Uterus (tissue), 4 donors: ENCODE data around the gene RIPOR3. TPM values are rescaled to one million over a fixed set of nuclear protein-coding genes. Genes with fewer than 3 reads are reported as not detected.

Experiments used
- DNase-seq, 2 donors: peaks; one replicate each; pipeline ENCODE4 v3.0.0-alpha.2; 2019 to 2020
- H3K27ac ChIP-seq, 2 donors: fragments of 200-600 bp; sonication (generic); 1 replicate in 1 of 2; 2 replicates in 1 of 2; pipeline ENCODE4 v1.5.1; 2016 to 2018
- H3K27me3 ChIP-seq, 2 donors: fragments of 200-600 bp; sonication (generic); one replicate each; pipeline ENCODE4 v1.5.1; 2018 to 2019; ENCODE audit warnings: control low read depth in 1 of 2
- H3K36me3 ChIP-seq, 2 donors: fragments of 200-600 bp; sonication (generic); one replicate each; pipeline ENCODE4 v1.5.1; 2019; ENCODE audit warnings: control low read depth in 1 of 2
- H3K4me1 ChIP-seq, 2 donors: fragments of 200-600 bp; sonication (generic); one replicate each; pipeline ENCODE4 v1.5.1; 2018 to 2019; ENCODE audit warnings: control low read depth in 1 of 2
- H3K4me3 ChIP-seq, 2 donors: fragments of 200-600 bp; sonication (generic); 1 replicate in 1 of 2; 2 replicates in 1 of 2; pipeline ENCODE4 v1.5.1; 2018 to 2019; ENCODE audit warnings: mild to moderate bottlenecking in 1 of 2
- H3K9me3 ChIP-seq, 2 donors: fragments of 200-600 bp; sonication (generic); one replicate each; pipeline ENCODE4 v1.5.1; 2019; ENCODE audit warnings: control low read depth in 1 of 2
- CTCF ChIP-seq, 4 experiments: fragments of 200-600 bp in 2 of 4; fragments of 450-650 bp in 2 of 4; sonication (generic) in 2 of 4; IDR thresholded peaks; one replicate each; pipeline ENCODE4 v1.5.1; 2016 to 2019; ENCODE audit warnings: antibody characterized with exemption in 4 of 4, mild to moderate bottlenecking in 2 of 4, moderate library complexity in 1 of 4
- POLR2A ChIP-seq, 2 donors: fragments of 450-650 bp; IDR thresholded peaks; one replicate each; pipeline ENCODE4 v1.6.1; 2016; ENCODE audit warnings: antibody characterized with exemption in 2 of 2, mild to moderate bottlenecking in 1 of 2, moderate library complexity in 1 of 2
- intact Hi-C: fragments of 100-400 bp; cut with DNase I; formaldehyde crosslinking; loops from one replicate; pipeline ENCODE4 v1.15.1; 2023; ENCODE audit warnings: low total_unique reads
- total RNA-seq, 4 donors: library from RNA; depleted of rRNA in 3 of 4; stranded (reverse); fragments of >200 nt in 3 of 4; gene quantifications; one replicate each; pipeline versions ENCODE4 v1.1.0 to v1.2.4, GENCODE V29; 2014 to 2023
- donor health status: DM: yes; HTN: yes; CAD: no.

Gene RIPOR3
- total RNA-seq, 4 donors from 2014 or later: 9.1 to 85.4 (median 17.8) TPM

GRCh38 chr20:50632236-50632635, 59.1 kb downstream of the RIPOR3 start:
- Histone ChIP-seq H3K9me3 (no peaks in the 10 kb centered on the region), H3K4me3 (no peak overlapping the region), H3K4me1 (peaks cover 0 to 10% of the 10 kb centered on the region in 2 donors), H3K27me3 (no peaks in the 10 kb centered on the region), H3K27ac (no peak overlapping the region), H3K36me3 (no peaks in the 10 kb centered on the region)
- no peak for TF ChIP-seq CTCF (IDR thresholded peaks at IDR 0.05)
- no peak for TF ChIP-seq POLR2A (IDR thresholded peaks at IDR 0.05)
- intact Hi-C loops: no loop called here
- no peak for DNase-seq

GRCh38 chr20:50630578-50631263, 60.6 kb downstream of the RIPOR3 start:
- Histone ChIP-seq H3K9me3 (no peaks in the 10 kb centered on the region), H3K27me3 (no peaks in the 10 kb centered on the region), H3K27ac (no peak overlapping the region), H3K4me3 (no peak overlapping the region), H3K4me1 (no peaks in the 10 kb centered on the region), H3K36me3 (no peaks in the 10 kb centered on the region)
- intact Hi-C loops: no loop called here
- TF ChIP-seq POLR2A (IDR thresholded peaks at IDR 0.05) (no peak), CTCF (IDR thresholded peaks at IDR 0.05) (no peak)
- DNase-seq: no peak

- H3K27ac ChIP-seq: peak overlapping the region in 1 of 2 donors; percentile 29
- no peaks in the 10 kb centered on the region for H3K9me3 ChIP-seq
- DNase-seq: no peak
- no peaks in the 10 kb centered on the region for H3K36me3 ChIP-seq
- no peaks in the 10 kb centered on the region for H3K4me1 ChIP-seq
- H3K4me3 ChIP-seq: no peak overlapping the region
- intact Hi-C loops: loop anchor here (10.0 kb wide), 2 partner anchors 85 to 115 kb away; no protein-coding TSS in a partner anchor
- H3K27me3 ChIP-seq: no peaks in the 10 kb centered on the region
- TF ChIP-seq CTCF (IDR thresholded peaks at IDR 0.05) (no peak), POLR2A (IDR thresholded peaks at IDR 0.05) (no peak)
Observed at GRCh38 chr20:50629670-50630045, 61.7 kb downstream of the RIPOR3 start.

- Histone ChIP-seq H3K4me3 (no peak overlapping the region), H3K4me1 (no peaks in the 10 kb centered on the region), H3K27me3 (no peaks in the 10 kb centered on the region), H3K36me3 (no peaks in the 10 kb centered on the region), H3K27ac (peak overlapping the region; percentile 9 to 29), H3K9me3 (no peaks in the 10 kb centered on the region)
- intact Hi-C loops: loop anchor here (10.0 kb wide), 2 partner anchors 86 to 116 kb away; no protein-coding TSS in a partner anchor
- TF ChIP-seq POLR2A (IDR thresholded peaks at IDR 0.05) (no peak), CTCF (IDR thresholded peaks at IDR 0.05) (no peak)
- DNase-seq: no peak
Observed at GRCh38 chr20:50628853-50629669, 62.3 kb downstream of the RIPOR3 start.

- DNase-seq: no peak
- no peaks in the 10 kb centered on the region for H3K36me3 ChIP-seq
- H3K27me3 ChIP-seq: no peaks in the 10 kb centered on the region
- H3K27ac ChIP-seq: peak overlapping the region in 1 of 2 donors; percentile 9
- no peak overlapping the region for H3K4me3 ChIP-seq
- H3K9me3 ChIP-seq: no peaks in the 10 kb centered on the region
- no peaks in the 10 kb centered on the region for H3K4me1 ChIP-seq
- intact Hi-C loops: loop anchor here (10.0 kb wide), 2 partner anchors 86 to 116 kb away; no protein-coding TSS in a partner anchor
- no peak for TF ChIP-seq POLR2A (IDR thresholded peaks at IDR 0.05)
- TF ChIP-seq CTCF (IDR thresholded peaks at IDR 0.05): no peak
Observed at GRCh38 chr20:50628332-50628731, 63.0 kb downstream of the RIPOR3 start.
